Measurements from ENCODE around the gene SNX20. TPM values are rescaled to one million over a fixed set of nuclear protein-coding genes. Genes with fewer than 3 reads are reported as not detected.

SNX20 gene
- total and polyA plus RNA-seq, 10 of the 15 experiments (the other 5 are each of a cell fraction or from before 2014, with no cell fraction given): 4.6 to 30.8 (median 21.9) TPM

GRCh38 chr16:50632927-50633800, 47.9 kb downstream of the SNX20 start:
- CTCF ChIA-PET: no interaction called here
- no peaks in the 10 kb centered on the region for H4K20me1 ChIP-seq (ENCODE audit: control insufficient read depth, insufficient read depth)
- no peaks in the 10 kb centered on the region for H3K36me3 ChIP-seq (ENCODE audit: control insufficient read depth in 2 of 2, insufficient read depth in 2 of 2, low read length in 1 of 2)
- H3K79me2 ChIP-seq (ENCODE audit: control insufficient read depth, insufficient read depth, low read length): no peaks in the 10 kb centered on the region
- SMC1A ChIA-PET (ENCODE audit: uncharacterized antibody, unreplicated experiment): no interaction called here
- no peaks in the 10 kb centered on the region for H3K4me1 ChIP-seq (ENCODE audit: control insufficient read depth, insufficient read depth, low read length)
- no peaks in the 10 kb centered on the region; a peak in 2 of 4 replicates for H3K27me3 ChIP-seq (replicated peaks in 1 of 2; ENCODE audit: control insufficient read depth in 2 of 2, insufficient read depth in 2 of 2, low read length in 1 of 2)
- RAD21 ChIA-PET (ENCODE audit: unreplicated experiment): no interaction called here
- no peak overlapping the region for H3K4me3 ChIP-seq
- H3K27ac ChIP-seq (ENCODE audit: control insufficient read depth, insufficient read depth): no peak overlapping the region
- ATAC-seq: no peak
- WGBS (ENCODE audit: insufficient coverage, insufficient replicate concordance, low lambda C conversion rate, missing lambda C conversion rate): 69% methylated on average over 27 of the region's 30 CpGs
- no peak for FAIRE-seq
- no peak for DNase-seq (ENCODE audit: low read depth, low spot score)
- H3K9me3 ChIP-seq (replicated peaks; ENCODE audit: control insufficient read depth, insufficient read depth, low read length): no peaks in the 10 kb centered on the region
- no peak overlapping the region for H2AFZ ChIP-seq (ENCODE audit: control insufficient read depth, low read depth, low read length)
- H3K9ac ChIP-seq (ENCODE audit: control insufficient read depth, insufficient read depth, low read length): no peak overlapping the region
- H3K4me2 ChIP-seq (ENCODE audit: control insufficient read depth, insufficient read depth): no peak overlapping the region
- POLR2A ChIA-PET: no interaction called here
- BruUV-seq (replicated peaks): no TSS peak
- intact Hi-C loops (cut with micrococcal nuclease; ENCODE audit: unreplicated experiment): no loop called here
- in situ Hi-C loops (cut with MboI): no loop called here
- TF ChIP-seq MTA3 (IDR thresholded peaks at IDR 0.05; ENCODE audit: borderline replicate concordance, low read length) (no peak), TCF3 (IDR thresholded peaks at IDR 0.05; ENCODE audit: borderline replicate concordance, insufficient read depth, low read depth, low read length) (no peak), BMI1 (IDR thresholded peaks at IDR 0.05; ENCODE audit: borderline replicate concordance) (no peak), BRCA1 (IDR thresholded peaks at IDR 0.05; ENCODE audit: low read depth, low read length) (no peak), ZBTB33 (IDR thresholded peaks at IDR 0.05) (no peak), STAT3 (IDR thresholded peaks at IDR 0.05; ENCODE audit: low read depth, low read length) (no peak), RUNX3 (IDR thresholded peaks at IDR 0.05; ENCODE audit: low read length) (no peak), ZNF24 (IDR thresholded peaks at IDR 0.05) (no peak), MLLT1 (IDR thresholded peaks at IDR 0.05) (no peak), PAX8 (IDR thresholded peaks at IDR 0.05) (no peak), MYB (IDR thresholded peaks at IDR 0.05; ENCODE audit: borderline replicate concordance, low read depth, low read length) (no peak), ASH2L (IDR thresholded peaks at IDR 0.05; ENCODE audit: borderline replicate concordance, low read depth) (no peak), PBX3 (IDR thresholded peaks at IDR 0.05; ENCODE audit: insufficient replicate concordance, low read depth, low read length) (no peak), PRDM15 (CRISPR knock-in tag; IDR thresholded peaks at IDR 0.05) (no peak), CHD2 (IDR thresholded peaks at IDR 0.05; ENCODE audit: borderline replicate concordance, low read depth, low read length) (no peak), RAD21 (IDR thresholded peaks at IDR 0.05; ENCODE audit: insufficient read depth, low read depth, low read length) (no peak)

Data from GM12878 (cell line).